ENCODE measurements around the gene TUSC2.

DNA sequence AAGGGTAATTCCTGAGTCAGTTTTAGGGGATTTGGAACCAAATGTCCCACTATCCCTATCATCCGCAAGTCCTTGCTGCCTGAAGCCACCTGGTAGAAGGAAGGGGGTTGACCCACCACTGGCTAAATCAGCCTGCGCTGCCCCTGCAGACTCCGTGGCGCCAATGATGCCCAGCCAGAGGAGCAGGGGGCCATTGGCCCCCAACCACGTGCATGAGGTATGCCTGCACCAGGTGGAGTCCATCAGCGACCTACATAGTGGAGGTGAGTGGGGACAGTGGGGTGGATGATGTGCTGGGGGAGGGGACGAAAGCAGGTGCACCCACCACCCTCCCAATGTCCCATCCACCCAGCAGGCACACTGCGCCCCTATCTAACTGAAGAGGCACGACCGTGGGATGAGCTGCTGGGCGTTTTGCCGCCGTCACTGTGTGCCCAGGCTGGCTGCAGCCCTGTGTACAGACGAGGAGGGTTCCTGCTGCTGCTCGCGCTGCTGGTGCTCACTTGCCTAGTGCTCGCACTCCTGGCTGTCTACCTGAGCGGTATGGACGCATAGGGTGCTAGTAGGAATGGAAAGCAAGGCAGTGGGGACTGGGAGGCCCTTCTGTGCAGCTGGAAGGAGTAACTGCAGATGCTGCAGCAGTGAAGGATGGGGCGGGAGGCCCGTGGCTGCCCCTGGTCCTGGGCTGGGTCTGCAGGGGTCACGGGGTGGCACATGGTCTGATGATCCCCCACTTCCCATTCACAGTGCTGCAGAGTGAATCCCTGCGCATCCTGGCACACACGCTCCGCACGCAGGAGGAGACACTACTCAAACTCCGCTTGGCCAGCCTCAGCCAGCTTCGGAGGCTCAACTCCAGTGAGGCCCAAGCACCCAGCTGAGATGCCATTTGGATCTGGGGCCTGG, 41.4 kb downstream of the TUSC2 start:
- TF ChIP-seq, protein P1, sequence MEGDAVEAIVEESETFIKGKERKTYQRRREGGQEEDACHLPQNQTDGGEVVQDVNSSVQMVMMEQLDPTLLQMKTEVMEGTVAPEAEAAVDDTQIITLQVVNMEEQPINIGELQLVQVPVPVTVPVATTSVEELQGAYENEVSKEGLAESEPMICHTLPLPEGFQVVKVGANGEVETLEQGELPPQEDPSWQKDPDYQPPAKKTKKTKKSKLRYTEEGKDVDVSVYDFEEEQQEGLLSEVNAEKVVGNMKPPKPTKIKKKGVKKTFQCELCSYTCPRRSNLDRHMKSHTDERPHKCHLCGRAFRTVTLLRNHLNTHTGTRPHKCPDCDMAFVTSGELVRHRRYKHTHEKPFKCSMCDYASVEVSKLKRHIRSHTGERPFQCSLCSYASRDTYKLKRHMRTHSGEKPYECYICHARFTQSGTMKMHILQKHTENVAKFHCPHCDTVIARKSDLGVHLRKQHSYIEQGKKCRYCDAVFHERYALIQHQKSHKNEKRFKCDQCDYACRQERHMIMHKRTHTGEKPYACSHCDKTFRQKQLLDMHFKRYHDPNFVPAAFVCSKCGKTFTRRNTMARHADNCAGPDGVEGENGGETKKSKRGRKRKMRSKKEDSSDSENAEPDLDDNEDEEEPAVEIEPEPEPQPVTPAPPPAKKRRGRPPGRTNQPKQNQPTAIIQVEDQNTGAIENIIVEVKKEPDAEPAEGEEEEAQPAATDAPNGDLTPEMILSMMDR (IDR thresholded peaks at IDR 0.05), result no peak
- TF ChIP-seq ZFX (IDR thresholded peaks at IDR 0.05; ENCODE audit: borderline replicate concordance), result no peak
